T-helper 1 cell (primary cell): ENCODE data around the gene BMPER.

ENCODE experiments used
- DNase-seq, 5 donors: peaks; one replicate each; pipeline ENCODE4 v3.0.0-alpha.2; 2012 to 2020
- total RNA-seq, 4 donors: gene quantifications; one replicate each; lab custom pipeline; 2026; lab: John Stamatoyannopoulos, UW

Gene BMPER
- total RNA-seq = 0 to 0.30 (median 0.06) reads per million in 4 donors

GRCh38 chr7:33905389-33906032 lies at the start of gene BMPER:
BMPER (plus strand) TSS chr7:33905539; CDS start chr7:33905614, 75 bp downstream.
- no peak for DNase-seq

GRCh38 chr7:33861947-33862346 lies 43.4 kb upstream of the BMPER start:
- DNase-seq = no peak

GRCh38 chr7:33862946-33863814 lies 42.2 kb upstream of the BMPER start:
- no peak for DNase-seq

- DNase-seq = no peak
These were observed 37.2 kb upstream of the BMPER start for GRCh38 chr7:33868166-33868565.

GRCh38 chr7:33869176-33869575 lies 36.2 kb upstream of the BMPER start:
- no peak for DNase-seq

GRCh38 chr7:33870120-33870519 lies 35.2 kb upstream of the BMPER start:
- no peak for DNase-seq

- DNase-seq = no peak
These were observed 32.5 kb upstream of the BMPER start for GRCh38 chr7:33872870-33873269.

- DNase-seq = no peak
These were observed 31.8 kb upstream of the BMPER start for GRCh38 chr7:33873518-33873917.

- no peak for DNase-seq
These were observed 31.2 kb upstream of the BMPER start for GRCh38 chr7:33873981-33874750.

- DNase-seq = no peak
These were observed 30.4 kb upstream of the BMPER start for GRCh38 chr7:33874943-33875342.

GRCh38 chr7:33876596-33877274 lies 28.6 kb upstream of the BMPER start:
- no peak for DNase-seq

- no peak for DNase-seq
These were observed 24.6 kb upstream of the BMPER start for GRCh38 chr7:33880787-33881186.

- DNase-seq = no peak
These were observed 24.0 kb upstream of the BMPER start for GRCh38 chr7:33881316-33881715.

- no peak for DNase-seq
These were observed 23.1 kb upstream of the BMPER start for GRCh38 chr7:33882040-33882837.

- no peak for DNase-seq
These were observed 22.2 kb upstream of the BMPER start for GRCh38 chr7:33882950-33883670.

GRCh38 chr7:33883671-33883965 lies 21.7 kb upstream of the BMPER start:
- DNase-seq = no peak

GRCh38 chr7:33885290-33886148 lies 19.8 kb upstream of the BMPER start:
- no peak for DNase-seq

- no peak for DNase-seq
These were observed 19.2 kb upstream of the BMPER start for GRCh38 chr7:33886149-33886623.

- no peak for DNase-seq
These were observed 17.9 kb upstream of the BMPER start for GRCh38 chr7:33887266-33887975.

GRCh38 chr7:33888166-33888565 lies 17.2 kb upstream of the BMPER start:
- DNase-seq = no peak
